Stomach smooth muscle (tissue), 2 donors: Measurements from ENCODE around the gene PRKG1.

ENCODE experiments used
- H3K27ac ChIP-seq: one replicate; pipeline ENCODE4 v1.7.0; 2013; ENCODE audit warnings: mild to moderate bottlenecking, low read length, inconsistent platforms
- H3K27me3 ChIP-seq, 2 donors: one replicate each; pipeline ENCODE4 v1.7.0; 2013; ENCODE audit warnings: low read length in 2 of 2; ENCODE audit not compliant: insufficient read depth in 2 of 2, control insufficient read depth in 1 of 2
- H3K36me3 ChIP-seq, 2 donors: one replicate each; pipeline ENCODE4 v1.7.0; 2013; ENCODE audit warnings: low read length in 2 of 2; ENCODE audit not compliant: control insufficient read depth in 2 of 2, insufficient read depth in 2 of 2
- H3K4me1 ChIP-seq: one replicate; pipeline ENCODE4 v1.7.0; 2013; ENCODE audit warnings: low read length; ENCODE audit not compliant: control insufficient read depth, insufficient read depth
- H3K4me3 ChIP-seq, 2 donors: one replicate each; pipeline ENCODE4 v1.7.0; 2013; ENCODE audit warnings: low read length in 2 of 2
- H3K9ac ChIP-seq, 2 donors: one replicate each; pipeline ENCODE4 v1.7.0; 2013; ENCODE audit warnings: low read length in 2 of 2, mild to moderate bottlenecking in 1 of 2
- H3K9me3 ChIP-seq, 2 donors: one replicate each; pipeline ENCODE4 v1.7.0; 2013; ENCODE audit warnings: low read length in 2 of 2; ENCODE audit not compliant: control insufficient read depth in 2 of 2
- donor health status: healthy.
- donor health status: Pancreatic carcinoma.

PRKG1 gene

GRCh38 chr10:51892313-51892712, 818.0 kb downstream of the PRKG1 start:
- Histone ChIP-seq H3K4me1 (no peaks in the 10 kb centered on the region), H3K36me3 (no peaks in the 10 kb centered on the region), H3K27ac (no peak overlapping the region), H3K9me3 (no peaks in the 10 kb centered on the region), H3K4me3 (no peak overlapping the region), H3K27me3 (no peaks in the 10 kb centered on the region), H3K9ac (no peak overlapping the region)

- no peaks in the 10 kb centered on the region for H3K9me3 ChIP-seq
These were observed 818.8 kb downstream of the PRKG1 start for GRCh38 chr10:51892965-51893658.

GRCh38 chr10:51894771-51895578, 820.7 kb downstream of the PRKG1 start:
- no peaks in the 10 kb centered on the region for H3K4me1 ChIP-seq
- H3K27ac ChIP-seq: no peak overlapping the region
- no peaks in the 10 kb centered on the region for H3K27me3 ChIP-seq
- H3K36me3 ChIP-seq: no peaks in the 10 kb centered on the region
- no peaks in the 10 kb centered on the region for H3K9me3 ChIP-seq
- H3K9ac ChIP-seq: no peak overlapping the region
- H3K4me3 ChIP-seq: no peak overlapping the region

More at GRCh38 chr10:51892965-51893658, 818.8 kb downstream of the PRKG1 start:
- no peaks in the 10 kb centered on the region for H3K4me1 ChIP-seq
- H3K9ac ChIP-seq: no peak overlapping the region
- H3K36me3 ChIP-seq: no peaks in the 10 kb centered on the region
- no peak overlapping the region for H3K4me3 ChIP-seq
- no peaks in the 10 kb centered on the region for H3K27me3 ChIP-seq
- H3K27ac ChIP-seq: no peak overlapping the region

- Histone ChIP-seq H3K9ac (no peak overlapping the region), H3K27ac (no peak overlapping the region), H3K4me3 (no peak overlapping the region), H3K27me3 (no peaks in the 10 kb centered on the region), H3K4me1 (no peaks in the 10 kb centered on the region), H3K36me3 (no peaks in the 10 kb centered on the region), H3K9me3 (no peaks in the 10 kb centered on the region)
These were observed 822.6 kb downstream of the PRKG1 start for GRCh38 chr10:51896849-51897248.

GRCh38 chr10:51897560-51897959, 823.3 kb downstream of the PRKG1 start:
- H3K36me3 ChIP-seq: no peaks in the 10 kb centered on the region
- H3K4me1 ChIP-seq: no peaks in the 10 kb centered on the region
- no peak overlapping the region for H3K9ac ChIP-seq
- H3K27ac ChIP-seq: no peak overlapping the region
- H3K9me3 ChIP-seq: no peaks in the 10 kb centered on the region
- no peaks in the 10 kb centered on the region for H3K27me3 ChIP-seq
- no peak overlapping the region for H3K4me3 ChIP-seq

GRCh38 chr10:51900180-51900579, 825.9 kb downstream of the PRKG1 start:
- no peaks in the 10 kb centered on the region for H3K27me3 ChIP-seq
- H3K9me3 ChIP-seq: no peaks in the 10 kb centered on the region
- H3K4me3 ChIP-seq: no peak overlapping the region
- H3K27ac ChIP-seq: no peak overlapping the region
- no peak overlapping the region for H3K9ac ChIP-seq
- H3K36me3 ChIP-seq: no peaks in the 10 kb centered on the region
- H3K4me1 ChIP-seq: no peaks in the 10 kb centered on the region

- Histone ChIP-seq H3K9ac (no peak overlapping the region), H3K4me1 (no peaks in the 10 kb centered on the region), H3K4me3 (no peak overlapping the region), H3K36me3 (no peaks in the 10 kb centered on the region), H3K27me3 (no peaks in the 10 kb centered on the region), H3K9me3 (no peaks in the 10 kb centered on the region), H3K27ac (no peak overlapping the region)
These were observed 829.4 kb downstream of the PRKG1 start for GRCh38 chr10:51903675-51904074.

GRCh38 chr10:51905032-51905431, 830.7 kb downstream of the PRKG1 start:
- H3K9ac ChIP-seq: no peak overlapping the region
- H3K4me1 ChIP-seq: no peaks in the 10 kb centered on the region
- H3K36me3 ChIP-seq: no peaks in the 10 kb centered on the region
- H3K4me3 ChIP-seq: no peak overlapping the region
- H3K9me3 ChIP-seq: no peaks in the 10 kb centered on the region
- H3K27ac ChIP-seq: no peak overlapping the region
- no peaks in the 10 kb centered on the region for H3K27me3 ChIP-seq

- Histone ChIP-seq H3K4me3 (no peak overlapping the region), H3K9me3 (no peaks in the 10 kb centered on the region), H3K36me3 (no peaks in the 10 kb centered on the region), H3K27me3 (no peaks in the 10 kb centered on the region), H3K27ac (no peak overlapping the region), H3K9ac (no peak overlapping the region), H3K4me1 (no peaks in the 10 kb centered on the region)
These were observed 833.1 kb downstream of the PRKG1 start for GRCh38 chr10:51907361-51907760.

- no peaks in the 10 kb centered on the region for H3K4me1 ChIP-seq
- H3K4me3 ChIP-seq: no peak overlapping the region
- H3K36me3 ChIP-seq: no peaks in the 10 kb centered on the region
- no peak overlapping the region for H3K27ac ChIP-seq
- H3K9ac ChIP-seq: no peak overlapping the region
- no peaks in the 10 kb centered on the region for H3K9me3 ChIP-seq
- no peaks in the 10 kb centered on the region for H3K27me3 ChIP-seq
These were observed 835.9 kb downstream of the PRKG1 start for GRCh38 chr10:51910189-51910588.

- Histone ChIP-seq H3K36me3 (no peaks in the 10 kb centered on the region), H3K4me1 (no peaks in the 10 kb centered on the region), H3K27ac (no peak overlapping the region), H3K9ac (no peak overlapping the region), H3K4me3 (no peak overlapping the region), H3K27me3 (no peaks in the 10 kb centered on the region), H3K9me3 (no peaks in the 10 kb centered on the region)
These were observed 836.3 kb downstream of the PRKG1 start for GRCh38 chr10:51910596-51910995.
